Neural cell (in vitro differentiated cells): ENCODE data around the gene CTSL. TPM values are rescaled to one million over a fixed set of nuclear protein-coding genes. Genes with fewer than 3 reads are reported as not detected.

Source experiments
- H2AFZ ChIP-seq: fragments of 200-600, 300-800 bp; sonication (generic), shearing (Covaris generic); 2 replicates; pipeline ENCODE4 v1.6.0; 2014; ENCODE audit warnings: low read depth, mild to moderate bottlenecking, antibody characterized with exemption, low read length, moderate library complexity
- H3F3A ChIP-seq: fragments of 200-600 bp; shearing (Covaris generic); 2 replicates; pipeline ENCODE4 v1.6.1; 2016; ENCODE audit warnings: mild to moderate bottlenecking, moderate library complexity, mixed read lengths, antibody characterized with exemption, low read length; ENCODE audit not compliant: insufficient read depth, poor library complexity, severe bottlenecking
- H3K27ac ChIP-seq: fragments of 200-600, 300-800 bp; sonication (generic), shearing (Covaris generic); 2 replicates; pipeline ENCODE4 v1.5.1; 2014; ENCODE audit warnings: mild to moderate bottlenecking, low read length, moderate library complexity
- H3K27me3 ChIP-seq: fragments of 300-800, 200-600 bp; sonication (generic), shearing (Covaris generic); 2 replicates; pipeline ENCODE4 v1.6.0; 2014; ENCODE audit warnings: mild to moderate bottlenecking, low read depth, low read length, moderate library complexity; ENCODE audit not compliant: insufficient read depth
- H3K36me3 ChIP-seq: fragments of 300-800, 200-600 bp; sonication (generic), shearing (Covaris generic); 2 replicates; pipeline ENCODE4 v1.5.1; 2014; ENCODE audit warnings: mild to moderate bottlenecking, antibody characterized with exemption, low read length, moderate library complexity; ENCODE audit not compliant: insufficient read depth
- H3K4me2 ChIP-seq: fragments of 300-800, 200-600 bp; sonication (generic), shearing (Covaris generic); 2 replicates; pipeline ENCODE4 v1.6.0; 2014; ENCODE audit warnings: mild to moderate bottlenecking, low read length
- H3K4me3 ChIP-seq: fragments of 300-800, 200-600 bp; sonication (generic), shearing (Covaris generic); 2 replicates; pipeline ENCODE4 v1.5.1; 2014; ENCODE audit warnings: mild to moderate bottlenecking, low read length, moderate library complexity
- H3K79me2 ChIP-seq: fragments of 200-600 bp; shearing (Covaris generic); replicated peaks from 2 replicates; pipeline ENCODE4 v1.6.0; 2014; ENCODE audit warnings: mild to moderate bottlenecking, low read length, moderate library complexity; ENCODE audit not compliant: insufficient read depth
- H3K9ac ChIP-seq: fragments of 300-800, 200-600 bp; sonication (generic), shearing (Covaris generic); 2 replicates; pipeline ENCODE4 v1.6.1; 2016; ENCODE audit warnings: mild to moderate bottlenecking, low read length, mixed read lengths
- H3K9me2 ChIP-seq: fragments of 200-600 bp; shearing (Covaris generic); 2 replicates; pipeline ENCODE4 v1.6.1; 2016; ENCODE audit warnings: mild to moderate bottlenecking, low read length, mixed read lengths; ENCODE audit not compliant: insufficient read depth
- H3K9me3 ChIP-seq: fragments of 200-600, 300-800 bp; sonication (generic), shearing (Covaris generic); 2 replicates; pipeline ENCODE4 v1.6.1; 2016; ENCODE audit warnings: mild to moderate bottlenecking, mixed run types, low read length, moderate library complexity, mixed read lengths
- H4K20me1 ChIP-seq: fragments of 200-600 bp; shearing (Covaris generic); 2 replicates; pipeline ENCODE4 v1.6.1; 2016; ENCODE audit warnings: mild to moderate bottlenecking, mixed run types; ENCODE audit not compliant: insufficient read depth
- CTCF ChIP-seq: fragments of 450-650 bp; IDR thresholded peaks from 2 replicates; pipeline ENCODE4 v1.5.1; 2014; ENCODE audit warnings: antibody characterized with exemption, mild to moderate bottlenecking, moderate library complexity; ENCODE audit not compliant: poor library complexity, severe bottlenecking
- EP300 ChIP-seq: fragments of 450-650 bp; conservative IDR thresholded peaks from 2 replicates; pipeline ENCODE4 v1.6.1; 2014; ENCODE audit warnings: antibody characterized with exemption, mild to moderate bottlenecking, moderate library complexity; ENCODE audit not compliant: poor library complexity, severe bottlenecking
- EZH2 ChIP-seq: fragments of 200-600, 300-800 bp; shearing (Covaris generic), sonication (generic); IDR thresholded peaks from 2 replicates; pipeline ENCODE4 v1.6.1; 2014; ENCODE audit warnings: antibody characterized with exemption, low read length, borderline replicate concordance, mild to moderate bottlenecking; ENCODE audit not compliant: insufficient read depth, poor library complexity, severe bottlenecking
- MXI1 ChIP-seq: fragments of 450-650 bp; conservative IDR thresholded peaks from 2 replicates; pipeline ENCODE4 v1.6.1; 2014; ENCODE audit warnings: antibody characterized with exemption, mild to moderate bottlenecking; ENCODE audit not compliant: poor library complexity, severe bottlenecking
- POLR2AphosphoS5 ChIP-seq: IDR thresholded peaks from 2 replicates; pipeline ENCODE4 v1.6.1; 2012
- RAD21 ChIP-seq: fragments of 450-650 bp; conservative IDR thresholded peaks from 2 replicates; pipeline ENCODE4 v1.6.1; 2014; ENCODE audit warnings: antibody characterized with exemption, mild to moderate bottlenecking, moderate library complexity
- SMC3 ChIP-seq: fragments of 450-650 bp; conservative IDR thresholded peaks from 2 replicates; pipeline ENCODE4 v1.6.1; 2014; ENCODE audit warnings: antibody characterized with exemption, mild to moderate bottlenecking, moderate library complexity; ENCODE audit not compliant: poor library complexity
- TAF1 ChIP-seq: IDR thresholded peaks from 2 replicates; pipeline ENCODE4 v1.6.1; 2012; ENCODE audit warnings: low read depth
- polyA plus RNA-seq: library from polyadenylated mRNA; depleted of rRNA; stranded (reverse); fragments of >200 nt; gene quantifications from 2 replicates; pipeline ENCODE4 v1.2.3, GENCODE V29; 2014

Gene CTSL
- polyA plus RNA-seq, 1 donor from 2014 or later, result 53.5 TPM

- no peaks in the 10 kb centered on the region for H4K20me1 ChIP-seq
- no peak overlapping the region for H3K27ac ChIP-seq
- no peak for TF ChIP-seq RAD21
- TF ChIP-seq EZH2, result no peak
- no peak for TF ChIP-seq MXI1
- TF ChIP-seq POLR2AphosphoS5, result no peak
- no peak overlapping the region for H2AFZ ChIP-seq
- H3K9me2 ChIP-seq, result no peaks in the 10 kb centered on the region
- H3K4me2 ChIP-seq, result no peak overlapping the region
- no peaks in the 10 kb centered on the region for H3F3A ChIP-seq
- H3K27me3 ChIP-seq, result no peaks in the 10 kb centered on the region
- peaks cover 4% of the 10 kb centered on the region for H3K9me3 ChIP-seq
- no peak overlapping the region for H3K4me3 ChIP-seq
- peaks cover 14% of the 10 kb centered on the region for H3K36me3 ChIP-seq
- H3K9ac ChIP-seq, result no peak overlapping the region
- no peaks in the 10 kb centered on the region for H3K79me2 ChIP-seq
Measured at GRCh38 chr9:87687207-87687606, 38.7 kb upstream of the CTSL start.

GRCh38 chr9:87694236-87694755 is 31.6 kb upstream of the CTSL start:
- Histone ChIP-seq H3F3A (no peaks in the 10 kb centered on the region), H3K36me3 (peaks cover 28% of the 10 kb centered on the region), H3K4me3 (no peak overlapping the region), H3K9ac (no peak overlapping the region), H2AFZ (no peak overlapping the region), H3K27ac (no peak overlapping the region), H3K79me2 (no peaks in the 10 kb centered on the region), H3K9me3 (peaks cover 8% of the 10 kb centered on the region), H4K20me1 (no peaks in the 10 kb centered on the region), H3K9me2 (no peaks in the 10 kb centered on the region), H3K4me2 (no peak overlapping the region), H3K27me3 (no peaks in the 10 kb centered on the region)
- no peak for TF ChIP-seq POLR2AphosphoS5
- TF ChIP-seq EZH2, result no peak
- TF ChIP-seq MXI1, result no peak
- TF ChIP-seq CTCF, result no peak

GRCh38 chr9:87695523-87695922 is 30.4 kb upstream of the CTSL start:
- Histone ChIP-seq H3K4me3 (no peak overlapping the region), H3K9ac (no peak overlapping the region), H4K20me1 (no peaks in the 10 kb centered on the region), H3K9me3 (peaks cover 5% of the 10 kb centered on the region), H3K27me3 (no peaks in the 10 kb centered on the region), H3K9me2 (no peaks in the 10 kb centered on the region), H3K36me3 (peaks cover 19% of the 10 kb centered on the region), H3F3A (no peaks in the 10 kb centered on the region), H3K79me2 (no peaks in the 10 kb centered on the region), H3K4me2 (no peak overlapping the region), H3K27ac (no peak overlapping the region), H2AFZ (no peak overlapping the region)
- TF ChIP-seq POLR2AphosphoS5 (no peak), TAF1 (no peak), RAD21 (no peak), EZH2 (no peak), SMC3 (no peak), EP300 (no peak)
